Panc1 (cell line): ENCODE measurements around the gene CDK14.

Source experiments
- CTCF ChIP-seq: fragments of 450-650 bp; IDR thresholded peaks from 2 replicates; pipeline ENCODE4 v1.5.1; 2017; ENCODE audit warnings: mild to moderate bottlenecking
- POLR2AphosphoS5 ChIP-seq: IDR thresholded peaks from 2 replicates; pipeline ENCODE4 v1.6.1; 2012; ENCODE audit warnings: mild to moderate bottlenecking, low read depth, low read length, moderate library complexity
- REST ChIP-seq, 2 experiments: IDR thresholded peaks; 2 replicates each; pipeline ENCODE4 v1.6.1; 2011 to 2012; ENCODE audit warnings: low read depth in 2 of 2, control low read depth in 1 of 2, low read length in 1 of 2, mild to moderate bottlenecking in 1 of 2, moderate library complexity in 1 of 2; ENCODE audit not compliant: insufficient read depth in 1 of 2
- SIN3A ChIP-seq: IDR thresholded peaks from 2 replicates; pipeline ENCODE4 v1.6.1; 2012; ENCODE audit warnings: low read depth, mild to moderate bottlenecking, low read length, moderate library complexity, borderline replicate concordance; ENCODE audit not compliant: insufficient read depth
- TCF7L2 ChIP-seq: IDR thresholded peaks from 2 replicates; pipeline ENCODE4 v1.6.1; 2011; ENCODE audit warnings: mild to moderate bottlenecking, low read depth, low read length, inconsistent platforms

DNA sequence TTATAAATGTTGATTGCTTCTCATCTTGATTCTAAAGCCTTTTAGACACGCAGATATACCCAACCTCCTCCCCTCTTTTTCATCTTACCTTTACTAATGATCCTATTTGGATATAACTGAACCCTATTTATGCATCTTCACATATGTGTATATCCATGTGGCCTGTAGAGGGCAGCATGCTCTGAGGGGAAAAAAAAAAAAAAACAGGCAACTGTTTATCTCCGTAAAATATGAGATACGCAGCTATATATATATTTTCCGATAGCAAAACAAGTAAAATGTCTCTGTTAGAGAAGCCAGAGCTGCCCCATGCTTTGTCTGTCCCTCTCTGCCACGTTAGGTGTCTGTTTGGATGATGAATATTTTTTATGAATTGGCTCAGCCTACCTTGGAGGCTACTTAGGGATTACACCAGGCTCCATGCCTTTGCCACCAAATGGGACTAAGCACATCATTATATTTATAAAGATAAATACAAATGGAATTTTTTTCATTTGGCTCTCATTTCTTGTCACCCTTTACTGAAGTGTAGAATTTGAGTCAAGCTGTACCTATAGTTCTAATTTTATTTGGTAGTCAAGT is 493.4 kb downstream of the CDK14 start:
- TF ChIP-seq CTCF (peak; percentile 81), REST (IDR thresholded peaks at IDR 0.05; ENCODE audit: insufficient read depth in 1 of 2, low read depth in 2 of 2, low read length in 1 of 2) (no peak), POLR2AphosphoS5 (no peak), SIN3A (no peak), TCF7L2 (no peak)
